ENCODE data around the gene MRNIP.
"Not testable (repeated sequence)": the region's sequence is repeated elsewhere in the genome, so short reads cannot be mapped to it uniquely, and the experiment has no call there.

Gene MRNIP

DNA sequence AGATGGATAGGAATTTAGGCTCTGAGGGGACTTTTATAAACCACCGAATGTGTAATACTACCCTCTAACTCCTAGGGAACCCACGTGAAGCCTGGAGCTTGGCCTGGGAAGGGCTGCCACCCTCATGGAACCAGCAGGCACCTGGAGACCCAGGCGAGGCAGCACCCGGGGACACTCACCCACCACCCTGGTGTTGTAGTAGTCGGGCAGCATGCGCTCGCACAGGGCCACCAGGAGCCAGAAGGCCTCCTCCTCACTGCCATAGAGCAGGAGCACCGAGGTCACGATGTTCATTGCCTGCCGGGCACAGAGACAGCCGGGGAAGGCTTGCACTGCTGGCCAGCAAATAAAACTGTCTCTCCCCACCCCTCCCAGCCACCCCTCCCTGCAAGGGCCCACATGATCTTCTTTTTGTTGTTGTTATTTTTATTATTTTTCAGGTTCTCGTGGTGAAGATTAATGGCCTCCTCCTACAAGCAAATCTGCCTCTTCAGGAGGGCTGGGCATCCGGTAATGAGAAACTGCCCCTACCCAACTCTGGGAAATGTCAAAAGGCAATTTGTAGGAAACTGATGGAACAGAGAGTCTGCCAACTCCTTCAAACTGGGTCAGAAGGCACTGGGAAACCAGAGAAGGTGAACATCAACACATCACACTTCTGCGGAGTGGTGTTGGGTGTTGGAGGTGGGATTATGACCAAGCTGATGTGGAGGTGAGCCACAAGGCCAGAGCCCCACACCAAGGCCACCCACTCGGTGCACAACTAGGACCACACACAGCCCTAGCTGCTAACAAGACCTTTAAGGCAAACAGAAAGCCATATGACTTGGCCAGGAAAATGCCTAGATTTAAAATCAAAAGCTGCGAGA, 17.4 kb upstream of the MRNIP start:
- Histone ChIP-seq H3K4me1 (ENCODE audit: insufficient read depth, low read length) (no peaks in the 10 kb centered on the region), H3K36me3 (ENCODE audit: insufficient read depth, low read depth, low read length) (peaks cover 23% of the 10 kb centered on the region; the same call in 1 of the 2 replicates), H3K9ac (ENCODE audit: low read depth, low read length) (no peak overlapping the region), H3K27ac (ENCODE audit: low read length) (no peak overlapping the region), H3K27me3 (ENCODE audit: insufficient read depth, low read length) (no peaks in the 10 kb centered on the region), H3K9me3 (ENCODE audit: insufficient read depth, low read depth, low read length) (no peaks in the 10 kb centered on the region), H3K4me3 (ENCODE audit: low read length) (no peak overlapping the region)

DNA sequence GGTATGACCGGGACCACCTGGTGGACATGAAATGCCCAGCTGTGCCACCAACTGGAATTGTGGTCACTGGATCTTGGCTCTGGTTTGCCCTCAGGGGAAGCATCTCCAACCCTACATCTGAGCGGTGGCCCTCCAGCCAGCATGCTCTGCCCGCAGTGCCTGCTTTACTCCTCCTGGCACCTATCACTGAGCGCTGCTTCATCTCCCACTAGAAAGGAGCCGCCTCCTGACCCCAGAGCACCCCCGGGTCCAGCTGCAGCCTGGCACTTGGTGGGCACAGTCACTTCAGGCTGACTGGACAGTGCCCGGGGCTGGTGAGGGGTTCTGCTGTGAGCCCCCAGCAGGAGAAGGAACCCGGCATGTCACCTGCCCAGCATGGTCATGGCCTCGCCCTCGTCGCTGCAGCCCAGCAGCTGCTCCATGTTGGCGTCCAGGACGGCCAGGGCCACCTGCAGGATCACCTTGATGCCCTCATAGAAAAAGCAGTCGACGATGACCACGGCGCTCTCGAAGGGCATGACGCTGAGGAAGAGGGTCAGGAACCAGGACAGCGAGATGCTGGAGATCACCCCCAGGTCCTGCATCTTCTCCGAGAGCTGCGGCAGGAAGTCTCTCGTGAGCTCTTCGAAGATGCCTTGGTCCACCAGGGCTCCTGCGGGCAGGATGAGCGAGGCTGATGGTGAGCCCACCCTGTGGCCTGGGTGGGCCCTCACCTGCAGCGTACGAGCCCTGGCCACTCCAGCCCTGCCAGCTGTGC, 16.1 kb upstream of the MRNIP start:
- Histone ChIP-seq H3K36me3 (ENCODE audit: insufficient read depth, low read depth, low read length) (peaks cover 23% of the 10 kb centered on the region; the same call in 1 of the 2 replicates), H3K4me3 (ENCODE audit: low read length) (no peak overlapping the region), H3K9me3 (ENCODE audit: insufficient read depth, low read depth, low read length) (no peaks in the 10 kb centered on the region), H3K4me1 (ENCODE audit: insufficient read depth, low read length) (no peaks in the 10 kb centered on the region), H3K27ac (ENCODE audit: low read length) (no peak overlapping the region), H3K9ac (ENCODE audit: low read depth, low read length) (no peak overlapping the region), H3K27me3 (ENCODE audit: insufficient read depth, low read length) (no peaks in the 10 kb centered on the region)

DNA sequence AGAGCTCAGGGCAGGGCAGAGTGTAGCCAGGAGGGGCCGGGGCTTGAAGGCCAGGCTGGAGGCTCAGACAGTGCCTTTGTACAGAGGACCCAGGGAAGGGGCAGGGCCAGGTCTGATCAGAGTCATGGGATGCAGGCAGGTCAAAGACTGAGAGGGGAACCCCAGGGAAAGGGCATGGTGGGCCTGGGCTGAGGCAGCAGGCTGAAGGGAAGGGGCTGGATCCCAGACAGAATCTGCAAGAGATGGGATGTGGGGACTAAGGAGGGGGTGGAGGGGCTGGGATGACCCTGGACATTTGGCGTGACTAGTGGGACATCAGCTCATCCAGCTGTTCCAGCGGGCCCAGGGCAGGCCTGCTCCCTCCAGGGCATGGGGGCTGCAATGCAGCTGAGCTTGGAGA, 15.5 kb upstream of the MRNIP start:
- Histone ChIP-seq H3K36me3 (ENCODE audit: insufficient read depth, low read depth, low read length) (peaks cover 23% of the 10 kb centered on the region; the same call in 1 of the 2 replicates), H3K27ac (ENCODE audit: low read length) (no peak overlapping the region), H3K27me3 (ENCODE audit: insufficient read depth, low read length) (no peaks in the 10 kb centered on the region), H3K9ac (ENCODE audit: low read depth, low read length) (no peak overlapping the region), H3K4me3 (ENCODE audit: low read length) (no peak overlapping the region), H3K9me3 (ENCODE audit: insufficient read depth, low read depth, low read length) (no peaks in the 10 kb centered on the region), H3K4me1 (ENCODE audit: insufficient read depth, low read length) (no peaks in the 10 kb centered on the region)

DNA sequence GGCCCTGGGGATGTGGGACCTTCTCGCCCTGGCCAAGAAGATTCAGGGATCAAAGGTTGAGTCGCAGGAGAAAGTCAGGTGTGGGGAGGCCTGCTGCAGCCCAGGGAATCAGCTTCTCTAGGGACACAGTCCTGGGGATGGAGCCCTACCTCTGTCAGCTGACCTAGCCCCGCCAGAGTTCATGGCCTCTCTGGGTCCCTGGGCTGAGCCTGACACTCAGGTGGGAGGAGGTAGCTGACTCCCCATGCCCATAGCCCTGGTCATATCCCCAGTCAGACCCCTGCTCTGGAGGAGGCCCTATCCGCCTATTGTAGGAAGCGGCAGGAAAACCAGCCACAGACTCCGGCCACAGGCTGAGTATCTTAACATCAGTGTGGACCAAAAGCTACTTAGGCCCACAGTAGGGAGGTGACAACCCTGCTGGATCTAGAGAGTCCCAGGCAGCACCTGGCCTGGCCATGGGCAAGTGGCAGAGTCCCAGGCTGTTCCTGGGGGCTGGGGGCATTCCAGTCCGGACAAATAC, 15.0 kb upstream of the MRNIP start:
- no peaks in the 10 kb centered on the region for H3K4me1 ChIP-seq (ENCODE audit: insufficient read depth, low read length)
- no peak overlapping the region for H3K4me3 ChIP-seq (ENCODE audit: low read length)
- peaks cover 23% of the 10 kb centered on the region; the same call in 1 of the 2 replicates for H3K36me3 ChIP-seq (ENCODE audit: insufficient read depth, low read depth, low read length)
- no peak overlapping the region for H3K27ac ChIP-seq (ENCODE audit: low read length)
- H3K9ac ChIP-seq (ENCODE audit: low read depth, low read length): no peak overlapping the region
- H3K27me3 ChIP-seq (ENCODE audit: insufficient read depth, low read length): no peaks in the 10 kb centered on the region
- no peaks in the 10 kb centered on the region for H3K9me3 ChIP-seq (ENCODE audit: insufficient read depth, low read depth, low read length)

DNA sequence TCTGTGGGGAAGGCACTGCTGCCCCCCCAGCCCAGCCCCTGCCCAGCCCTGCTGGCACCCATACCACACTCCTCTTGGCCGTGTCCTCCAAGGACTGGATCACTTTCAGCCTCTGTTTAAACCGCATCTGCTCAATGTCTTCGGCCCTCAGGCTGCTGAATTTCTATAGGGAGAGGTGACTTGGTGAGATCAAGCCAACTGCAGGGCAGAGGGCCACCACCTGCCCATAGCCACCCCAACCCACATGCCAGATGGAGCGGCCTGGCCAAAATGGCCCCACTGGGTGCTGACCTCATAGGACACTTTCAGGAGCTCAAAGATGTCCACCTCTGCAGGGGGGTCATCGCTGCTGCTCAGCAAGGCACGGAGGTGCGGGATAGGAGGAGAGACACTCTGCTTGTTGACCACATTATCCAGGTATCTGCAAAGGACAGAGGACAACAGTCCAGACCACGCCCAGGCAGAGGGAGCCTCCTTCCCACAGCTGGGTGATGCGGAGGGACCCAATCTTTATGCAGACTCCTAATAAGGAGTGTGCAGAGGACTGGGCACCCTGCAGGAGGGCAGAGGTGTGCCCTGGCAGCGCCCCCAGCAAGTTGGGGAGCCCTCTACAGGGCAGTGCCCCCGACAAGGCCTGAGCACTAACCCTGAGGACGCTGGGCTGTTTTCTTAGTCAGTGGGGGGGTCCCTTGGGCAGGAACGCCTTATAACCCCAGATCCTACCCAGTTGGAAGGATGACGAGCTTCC, 14.4 kb upstream of the MRNIP start:
- H3K4me3 ChIP-seq (ENCODE audit: low read length): no peak overlapping the region
- no peak overlapping the region for H3K27ac ChIP-seq (ENCODE audit: low read length)
- H3K36me3 ChIP-seq (ENCODE audit: insufficient read depth, low read depth, low read length): peaks cover 23% of the 10 kb centered on the region; the same call in 1 of the 2 replicates
- no peaks in the 10 kb centered on the region for H3K4me1 ChIP-seq (ENCODE audit: insufficient read depth, low read length)
- no peaks in the 10 kb centered on the region for H3K27me3 ChIP-seq (ENCODE audit: insufficient read depth, low read length)
- no peaks in the 10 kb centered on the region for H3K9me3 ChIP-seq (ENCODE audit: insufficient read depth, low read depth, low read length)
- no peak overlapping the region for H3K9ac ChIP-seq (ENCODE audit: low read depth, low read length)

DNA sequence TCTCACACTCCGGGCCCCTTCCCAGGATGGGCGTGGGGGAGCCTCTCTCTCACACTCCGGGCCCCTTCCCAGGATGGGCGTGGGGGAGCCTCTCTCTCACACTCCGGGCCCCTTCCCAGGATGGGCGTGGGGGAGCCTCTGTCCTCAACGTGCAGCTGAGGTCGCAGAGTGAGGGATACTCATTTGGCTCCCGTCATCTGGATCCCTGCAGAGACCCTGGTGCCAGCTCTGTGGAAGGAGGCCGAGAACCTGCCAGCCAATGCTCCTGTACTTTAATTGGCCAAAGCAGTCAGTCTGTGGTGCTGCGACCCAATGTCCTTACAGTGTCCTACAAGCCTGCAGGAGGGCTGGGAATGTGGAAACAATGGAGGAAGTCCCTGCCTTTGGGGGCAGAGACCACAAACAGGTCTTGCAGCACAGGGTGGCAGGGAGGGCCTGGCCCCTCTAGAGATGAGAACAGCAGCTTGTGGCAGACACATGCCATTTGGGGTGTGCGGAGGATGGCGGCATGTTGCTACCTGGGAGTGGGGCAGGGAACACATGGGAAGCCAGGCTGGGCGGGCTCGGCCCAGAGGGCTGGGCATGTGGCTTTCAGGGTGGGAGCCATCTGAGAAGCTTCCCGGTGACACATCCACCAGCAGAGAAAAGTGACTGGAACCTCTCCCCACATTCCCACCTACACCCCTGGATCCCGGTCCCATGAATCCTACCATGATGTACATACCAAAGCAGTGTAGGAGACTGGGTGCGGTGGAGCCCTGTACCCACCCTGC, 13.6 kb upstream of the MRNIP start:
- H3K9ac ChIP-seq (ENCODE audit: low read depth, low read length): no peak overlapping the region
- H3K9me3 ChIP-seq (ENCODE audit: insufficient read depth, low read depth, low read length): no peaks in the 10 kb centered on the region
- peaks cover 18% of the 10 kb centered on the region; the same call in 1 of the 2 replicates for H3K36me3 ChIP-seq (ENCODE audit: insufficient read depth, low read depth, low read length)
- H3K4me3 ChIP-seq (ENCODE audit: low read length): no peak overlapping the region
- no peaks in the 10 kb centered on the region for H3K4me1 ChIP-seq (ENCODE audit: insufficient read depth, low read length)
- H3K27ac ChIP-seq (ENCODE audit: low read length): no peak overlapping the region
- no peaks in the 10 kb centered on the region for H3K27me3 ChIP-seq (ENCODE audit: insufficient read depth, low read length)

DNA sequence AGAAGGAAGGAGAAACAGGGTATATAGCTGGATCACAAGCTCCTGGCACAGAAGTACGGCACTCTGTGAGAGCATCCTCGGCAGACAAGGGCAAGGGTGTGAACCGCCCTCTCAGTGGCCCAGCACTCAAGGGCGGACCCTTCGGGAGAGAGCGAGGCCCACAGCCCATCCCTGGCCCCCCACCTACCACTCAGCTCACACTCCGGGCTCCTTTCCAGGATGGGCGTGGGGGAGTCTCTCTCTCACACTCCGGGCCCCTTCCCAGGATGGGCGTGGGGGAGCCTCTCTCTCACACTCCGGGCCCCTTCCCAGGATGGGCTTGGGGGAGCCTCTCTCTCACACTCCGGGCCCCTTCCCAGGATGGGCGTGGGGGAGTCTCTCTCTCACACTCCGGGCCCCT, 12.9 kb upstream of the MRNIP start:
- H3K9ac ChIP-seq (ENCODE audit: low read depth, low read length); H3K9me3 ChIP-seq (ENCODE audit: insufficient read depth, low read depth, low read length); H3K4me3 ChIP-seq (ENCODE audit: low read length); H3K27me3 ChIP-seq (ENCODE audit: insufficient read depth, low read length); H3K27ac ChIP-seq (ENCODE audit: low read length); H3K4me1 ChIP-seq (ENCODE audit: insufficient read depth, low read length): not testable (repeated sequence)
- peaks cover 23% of the 10 kb centered on the region for H3K36me3 ChIP-seq (ENCODE audit: insufficient read depth, low read depth, low read length)

DNA sequence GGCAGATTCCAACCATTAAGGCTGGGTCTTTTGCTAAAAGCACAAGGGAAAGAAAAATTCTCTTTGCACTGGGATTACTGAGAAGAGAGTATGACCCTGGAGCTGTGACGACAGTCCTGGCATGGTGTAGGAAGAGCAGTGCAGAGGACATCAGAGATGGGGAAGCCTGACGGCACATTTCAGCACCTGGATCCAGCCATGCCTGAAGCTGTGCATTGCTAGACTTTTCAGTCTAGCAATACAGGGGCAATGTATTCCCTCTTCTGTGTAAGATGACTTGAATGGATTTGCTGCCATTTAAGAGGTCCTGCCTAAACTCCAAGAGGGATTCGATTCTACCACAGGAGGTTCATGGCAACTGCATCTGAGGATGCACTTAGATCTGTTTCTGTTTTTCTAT, 12.3 kb upstream of the MRNIP start:
- Histone ChIP-seq H3K27me3 (ENCODE audit: insufficient read depth, low read length) (no peaks in the 10 kb centered on the region), H3K9me3 (ENCODE audit: insufficient read depth, low read depth, low read length) (no peaks in the 10 kb centered on the region), H3K4me3 (ENCODE audit: low read length) (no peak overlapping the region), H3K27ac (ENCODE audit: low read length) (no peak overlapping the region), H3K9ac (ENCODE audit: low read depth, low read length) (no peak overlapping the region), H3K36me3 (ENCODE audit: insufficient read depth, low read depth, low read length) (peaks cover 24% of the 10 kb centered on the region), H3K4me1 (ENCODE audit: insufficient read depth, low read length) (no peaks in the 10 kb centered on the region)

DNA sequence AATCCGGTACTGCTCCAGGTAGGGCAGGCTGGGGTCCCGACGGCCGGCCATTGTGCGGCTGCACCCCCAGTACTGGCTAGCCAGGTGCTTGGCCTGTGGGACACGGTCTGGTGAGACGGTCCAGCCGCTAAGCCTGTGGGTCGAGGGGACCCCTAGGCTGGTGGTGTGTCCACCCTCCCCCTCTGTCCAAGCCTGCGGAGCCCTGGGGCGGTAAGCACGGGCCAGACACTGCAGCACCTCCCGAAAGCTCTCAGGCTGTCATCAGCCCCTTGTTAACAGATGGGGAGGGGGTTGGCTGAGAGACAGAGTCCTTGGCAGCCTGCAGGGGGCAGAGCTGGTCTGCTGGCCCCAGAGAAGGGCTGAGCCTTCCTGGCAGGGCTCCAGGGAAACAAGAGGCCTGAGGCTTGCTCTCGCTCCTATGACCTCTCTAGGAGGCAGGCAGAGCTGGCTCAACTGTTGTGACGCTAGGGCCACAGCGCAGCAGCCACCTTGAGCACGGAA, 11.8 kb upstream of the MRNIP start:
- Histone ChIP-seq H3K4me3 (ENCODE audit: low read length) (no peak overlapping the region), H3K36me3 (ENCODE audit: insufficient read depth, low read depth, low read length) (peaks cover 20% of the 10 kb centered on the region), H3K4me1 (ENCODE audit: insufficient read depth, low read length) (no peaks in the 10 kb centered on the region), H3K27me3 (ENCODE audit: insufficient read depth, low read length) (no peaks in the 10 kb centered on the region), H3K9me3 (ENCODE audit: insufficient read depth, low read depth, low read length) (no peaks in the 10 kb centered on the region), H3K27ac (ENCODE audit: low read length) (no peak overlapping the region), H3K9ac (ENCODE audit: low read depth, low read length) (no peak overlapping the region)

DNA sequence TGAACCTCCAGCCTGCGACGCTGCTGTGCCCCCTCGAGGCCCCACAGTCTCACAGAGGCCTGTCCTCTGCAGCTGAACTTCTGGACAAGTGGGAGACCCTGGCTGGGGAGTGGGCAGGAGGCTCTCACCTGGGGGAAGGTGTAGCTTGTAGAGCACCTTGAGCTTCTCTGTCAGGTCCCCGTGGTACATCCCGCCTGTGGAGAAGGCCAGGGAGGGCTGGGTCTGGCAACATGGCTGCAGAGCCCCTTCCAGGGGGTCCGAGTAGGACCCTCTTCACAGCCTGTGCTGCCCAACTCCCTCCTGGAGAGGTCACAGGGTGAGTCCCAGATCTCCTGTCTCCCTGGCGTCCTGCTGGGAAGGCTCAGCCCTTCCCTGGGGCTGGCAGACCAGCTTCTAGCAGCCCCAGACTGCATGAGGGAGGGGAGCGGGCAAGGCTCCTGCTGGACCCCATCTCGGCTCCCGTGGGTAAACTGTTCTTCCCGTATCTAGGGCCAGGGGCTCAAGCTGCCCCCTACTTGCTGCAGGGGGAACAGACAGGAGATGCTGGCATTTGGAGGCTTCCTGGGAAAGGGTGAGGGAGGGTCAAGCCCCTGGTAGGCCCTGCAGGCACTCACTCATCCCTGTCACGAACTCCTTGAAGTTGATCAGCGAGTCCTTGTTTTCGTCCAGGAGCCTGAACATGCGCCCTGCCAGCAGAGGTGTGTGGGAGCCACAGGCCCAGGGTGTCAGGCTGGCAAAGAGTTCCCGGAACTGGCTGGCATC, 11.2 kb upstream of the MRNIP start:
- Histone ChIP-seq H3K27me3 (ENCODE audit: insufficient read depth, low read length) (no peaks in the 10 kb centered on the region), H3K9ac (ENCODE audit: low read depth, low read length) (no peak overlapping the region), H3K36me3 (ENCODE audit: insufficient read depth, low read depth, low read length) (peaks cover 15% of the 10 kb centered on the region), H3K4me1 (ENCODE audit: insufficient read depth, low read length) (no peaks in the 10 kb centered on the region), H3K9me3 (ENCODE audit: insufficient read depth, low read depth, low read length) (no peaks in the 10 kb centered on the region), H3K27ac (ENCODE audit: low read length) (no peak overlapping the region), H3K4me3 (ENCODE audit: low read length) (no peak overlapping the region)
